Brain pericyte (primary cell): Measurements from ENCODE around the gene RTN4IP1.

Experiments used
- DNase-seq: peaks from one replicate; pipeline ENCODE4 v3.0.0-alpha.2; 2012; ENCODE audit warnings: low read depth, low spot score

Gene RTN4IP1, protein sequence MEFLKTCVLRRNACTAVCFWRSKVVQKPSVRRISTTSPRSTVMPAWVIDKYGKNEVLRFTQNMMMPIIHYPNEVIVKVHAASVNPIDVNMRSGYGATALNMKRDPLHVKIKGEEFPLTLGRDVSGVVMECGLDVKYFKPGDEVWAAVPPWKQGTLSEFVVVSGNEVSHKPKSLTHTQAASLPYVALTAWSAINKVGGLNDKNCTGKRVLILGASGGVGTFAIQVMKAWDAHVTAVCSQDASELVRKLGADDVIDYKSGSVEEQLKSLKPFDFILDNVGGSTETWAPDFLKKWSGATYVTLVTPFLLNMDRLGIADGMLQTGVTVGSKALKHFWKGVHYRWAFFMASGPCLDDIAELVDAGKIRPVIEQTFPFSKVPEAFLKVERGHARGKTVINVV

DNA sequence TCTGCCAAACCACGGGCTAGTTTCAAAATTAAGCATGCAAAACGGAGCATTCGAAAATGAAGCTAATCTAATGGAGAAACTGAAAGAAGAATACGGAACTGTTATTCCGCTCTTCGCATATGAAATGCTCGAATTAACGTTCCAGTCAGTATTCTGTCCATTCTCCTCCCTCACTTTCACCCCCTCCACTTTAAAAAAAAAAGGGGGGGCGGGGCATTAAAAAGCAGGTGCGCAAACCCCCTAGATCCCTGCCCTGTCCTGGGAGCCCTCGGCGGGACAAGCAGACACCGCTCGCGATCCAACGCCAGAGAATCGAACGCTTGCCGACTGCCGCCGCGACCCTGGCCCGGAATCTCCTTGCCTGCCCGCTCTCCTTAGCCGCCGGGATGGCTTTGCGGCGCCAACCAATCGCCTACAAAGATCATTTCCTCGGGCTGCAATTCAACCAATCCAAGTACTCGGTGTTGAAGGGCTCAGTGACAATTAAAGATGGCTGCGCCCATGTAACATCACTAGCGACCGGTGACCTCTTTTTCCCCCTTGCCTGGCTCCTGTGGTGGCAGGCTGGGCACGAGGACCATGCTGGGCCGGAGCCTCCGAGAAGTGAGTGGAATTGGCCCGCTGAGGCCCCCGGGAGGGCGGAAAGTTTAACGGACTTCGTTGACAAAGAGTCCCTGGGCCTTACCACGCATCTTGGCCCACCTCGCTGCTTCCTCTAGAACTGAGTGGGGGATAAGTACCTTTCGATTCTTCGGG is at the start of gene RTN4IP1, which contains the start of gene QRSL1:
Gene RTN4IP1, minus strand, starts transcription at position 396 of the 756 bp plus-strand sequence. CDS start 477 bp downstream, outside the sequence.
Gene QRSL1, plus strand, starts transcription at position 476 of the 756 bp plus-strand sequence. Its CDS starts 104 bp downstream, at position 580.
- peak; percentile 81 for DNase-seq

DNA sequence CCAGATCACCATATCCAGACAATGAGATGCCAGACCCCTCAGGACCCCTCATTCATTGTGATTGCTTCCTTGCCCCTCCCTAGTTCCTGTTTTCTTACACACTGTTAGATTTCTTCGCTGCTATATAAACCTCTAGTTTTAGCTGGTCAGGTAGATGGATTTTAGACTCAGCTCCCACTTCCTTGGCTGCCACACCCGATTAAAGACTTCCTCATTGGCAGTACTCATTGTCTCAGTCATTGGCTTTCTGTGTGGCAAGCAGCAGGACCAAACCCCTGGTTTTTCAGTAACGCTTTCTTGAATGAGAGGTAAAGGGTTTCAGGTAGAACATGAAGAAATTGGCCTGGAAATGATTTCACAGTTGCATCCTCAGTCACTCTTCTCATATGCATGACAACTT is 48.0 kb upstream of the RTN4IP1 start:
- no peak for DNase-seq

DNA sequence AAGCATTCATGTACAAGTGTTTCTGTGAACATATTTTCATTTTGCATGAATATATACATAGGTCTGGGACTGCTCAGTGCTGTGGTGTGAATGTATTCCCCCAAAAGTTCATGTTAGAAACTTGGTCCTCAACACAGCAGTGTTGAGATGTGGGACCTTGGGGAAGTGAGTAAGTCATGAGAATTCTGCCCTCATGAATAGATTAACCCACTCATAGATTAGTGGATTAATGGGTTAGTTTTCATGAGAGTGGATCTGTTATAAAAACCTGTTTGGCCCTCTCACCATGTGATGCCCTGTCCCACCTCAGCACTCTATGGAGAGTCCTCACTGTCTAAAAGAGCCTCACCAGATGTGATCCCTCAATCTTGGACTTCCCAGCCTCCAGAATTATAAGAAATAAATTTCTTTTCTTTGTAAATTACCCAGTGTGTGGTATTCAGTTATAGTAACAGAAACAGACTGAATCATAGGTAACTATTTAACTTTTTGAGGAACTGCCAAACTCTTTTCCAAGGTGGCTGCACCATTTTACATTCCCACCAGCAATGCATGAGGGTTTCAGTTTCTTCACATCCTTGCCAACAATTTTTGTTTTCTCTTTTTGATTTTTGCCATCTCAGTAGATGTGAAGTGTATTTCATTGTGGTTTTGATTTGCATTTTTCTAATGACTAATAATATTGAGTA is 45.4 kb upstream of the RTN4IP1 start:
- DNase-seq, result no peak

DNA sequence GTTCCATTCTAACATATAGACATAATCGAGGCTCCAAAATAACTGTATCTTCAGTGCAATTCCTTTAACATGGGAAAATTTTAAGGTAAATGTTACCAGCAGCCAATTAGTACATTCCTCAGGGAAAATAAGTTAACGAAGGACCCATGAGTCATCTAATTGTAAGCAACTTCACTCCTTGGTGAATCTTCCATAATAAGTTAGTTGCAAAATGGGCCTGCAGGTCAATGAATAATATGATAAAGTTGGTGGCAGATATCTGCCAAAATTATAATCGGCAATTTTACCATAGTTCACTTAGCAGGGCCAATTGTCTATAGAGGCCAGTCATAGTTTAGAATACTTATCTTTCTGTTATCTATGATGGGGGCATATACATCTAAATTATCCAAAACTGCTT is 42.4 kb upstream of the RTN4IP1 start:
- DNase-seq, result no peak

DNA sequence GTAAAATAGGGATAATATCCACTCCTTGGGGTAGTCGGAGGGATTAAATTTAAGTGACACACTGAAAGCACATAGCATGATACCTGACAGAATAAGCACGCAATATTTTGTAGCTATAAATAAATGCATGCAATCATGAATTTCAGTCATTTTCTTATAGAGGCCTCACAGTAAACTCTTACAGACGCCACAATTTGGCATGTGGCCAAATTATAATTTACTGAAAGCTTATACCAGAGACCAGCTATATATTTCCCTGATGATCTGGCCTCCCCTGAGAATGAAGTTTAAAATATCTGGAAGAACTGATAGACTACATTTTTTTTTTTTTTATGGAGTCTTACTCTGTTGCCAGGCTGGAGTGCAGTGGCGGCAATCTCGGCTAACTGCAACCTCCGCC is 40.9 kb upstream of the RTN4IP1 start:
- DNase-seq, result no peak

DNA sequence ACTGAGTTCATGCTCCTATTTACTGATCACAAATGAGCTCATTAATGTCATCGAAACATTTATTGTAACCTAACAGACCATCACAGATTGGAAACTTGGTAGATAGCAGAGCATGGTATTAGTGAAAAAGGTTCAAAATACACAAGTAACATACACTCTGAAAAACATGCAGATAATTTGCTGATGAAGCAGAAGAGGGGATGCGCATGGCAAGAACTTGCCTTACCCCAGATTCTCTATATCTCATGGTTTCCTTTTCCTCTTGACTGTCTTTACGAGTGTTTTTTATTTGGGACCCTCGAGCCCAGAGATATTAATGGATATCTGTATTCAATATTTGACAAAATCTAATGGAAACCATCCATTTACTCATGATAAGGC is 37.7 kb upstream of the RTN4IP1 start:
- no peak for DNase-seq

DNA sequence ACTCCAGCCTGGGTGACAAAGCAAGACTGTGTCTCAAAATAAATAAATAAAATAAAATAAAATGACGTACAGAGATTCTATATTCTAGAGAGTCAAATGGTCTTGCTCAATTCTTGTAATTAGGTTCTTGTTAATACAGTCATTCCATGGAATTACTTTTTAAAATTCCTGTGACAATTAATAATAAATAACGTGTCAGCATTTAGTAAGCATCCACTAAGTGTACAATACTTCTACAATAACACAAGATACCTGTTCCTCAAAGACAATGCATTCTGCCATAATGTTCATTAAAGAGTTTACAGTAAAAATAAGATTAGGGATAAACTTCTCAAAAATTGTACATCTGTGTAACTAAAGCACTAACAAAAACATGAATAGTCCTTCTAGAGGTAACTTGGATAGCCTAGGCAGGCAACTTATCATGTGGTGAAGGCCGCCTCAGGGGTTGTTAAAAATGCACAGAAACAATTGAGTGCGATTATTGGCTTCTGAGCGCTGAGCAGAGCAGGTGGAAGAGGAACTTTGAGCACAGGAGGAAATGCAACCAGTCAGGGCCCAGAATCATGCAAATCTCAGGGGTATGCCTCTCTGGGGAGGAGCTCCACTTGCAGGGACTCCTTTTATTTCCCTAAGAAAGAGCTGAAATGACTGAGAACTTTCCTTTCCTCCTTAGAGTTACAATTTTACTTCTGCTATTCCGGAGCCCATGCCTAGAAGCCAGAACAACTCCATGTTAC is 37.2 kb upstream of the RTN4IP1 start:
- no peak for DNase-seq

DNA sequence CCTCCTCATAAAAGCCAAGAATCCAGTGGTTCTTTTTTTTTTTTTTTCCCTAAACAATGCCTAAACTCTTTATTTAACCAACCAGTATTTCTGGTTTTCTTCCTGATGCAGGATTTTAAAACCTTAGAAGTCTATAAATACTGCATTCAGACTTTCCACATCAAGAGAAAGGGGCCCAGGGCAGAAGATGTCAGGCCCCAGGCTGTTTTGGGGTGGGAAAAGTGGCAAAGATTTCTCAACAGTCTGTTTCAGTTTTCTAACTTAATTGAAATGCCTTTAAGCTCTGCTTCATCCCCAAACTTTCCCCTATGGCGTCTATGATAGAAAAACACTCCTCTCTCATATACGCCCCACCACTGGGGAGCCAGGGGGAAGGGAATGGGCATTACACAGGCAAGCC is 33.2 kb upstream of the RTN4IP1 start:
- no peak for DNase-seq

DNA sequence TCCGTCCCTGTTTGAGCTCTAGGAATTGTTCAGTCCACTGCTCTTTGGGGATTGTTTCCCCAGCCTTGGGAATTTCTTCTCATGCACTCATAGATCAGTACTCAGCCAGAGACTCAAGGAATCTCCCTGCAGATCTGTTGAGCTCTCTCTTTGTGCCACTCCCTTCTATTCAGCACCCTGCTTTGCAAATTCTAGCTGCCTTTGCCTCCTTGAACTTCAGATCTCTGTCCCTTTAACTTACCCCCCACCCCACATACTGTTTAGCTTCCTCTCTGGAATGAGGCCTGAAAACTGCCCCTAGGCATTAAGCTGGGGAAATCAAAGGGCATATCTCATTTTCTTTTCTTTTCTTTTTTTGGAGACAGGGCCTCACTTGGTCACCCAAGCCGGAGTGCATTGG is 30.6 kb upstream of the RTN4IP1 start:
- no peak for DNase-seq

DNA sequence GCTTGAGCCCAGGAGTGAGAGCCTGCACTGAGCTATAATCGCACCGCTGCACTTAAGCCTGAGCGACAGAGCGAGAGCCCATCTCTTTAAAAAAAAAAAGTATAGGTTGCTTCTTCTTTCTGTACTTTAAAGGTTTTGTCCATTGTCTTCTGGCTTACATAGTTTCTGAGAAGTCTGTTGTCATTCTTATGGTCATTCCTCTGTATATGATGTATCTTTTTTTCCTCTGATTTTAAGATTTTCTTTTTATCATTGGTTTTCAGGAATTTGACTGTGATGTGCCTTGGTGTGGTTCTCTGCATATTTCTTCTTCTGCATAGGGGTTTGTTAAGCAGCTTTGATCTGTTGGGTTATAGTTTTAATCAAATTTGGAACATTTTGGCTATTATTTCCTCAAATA is 29.2 kb upstream of the RTN4IP1 start:
- DNase-seq, result no peak

DNA sequence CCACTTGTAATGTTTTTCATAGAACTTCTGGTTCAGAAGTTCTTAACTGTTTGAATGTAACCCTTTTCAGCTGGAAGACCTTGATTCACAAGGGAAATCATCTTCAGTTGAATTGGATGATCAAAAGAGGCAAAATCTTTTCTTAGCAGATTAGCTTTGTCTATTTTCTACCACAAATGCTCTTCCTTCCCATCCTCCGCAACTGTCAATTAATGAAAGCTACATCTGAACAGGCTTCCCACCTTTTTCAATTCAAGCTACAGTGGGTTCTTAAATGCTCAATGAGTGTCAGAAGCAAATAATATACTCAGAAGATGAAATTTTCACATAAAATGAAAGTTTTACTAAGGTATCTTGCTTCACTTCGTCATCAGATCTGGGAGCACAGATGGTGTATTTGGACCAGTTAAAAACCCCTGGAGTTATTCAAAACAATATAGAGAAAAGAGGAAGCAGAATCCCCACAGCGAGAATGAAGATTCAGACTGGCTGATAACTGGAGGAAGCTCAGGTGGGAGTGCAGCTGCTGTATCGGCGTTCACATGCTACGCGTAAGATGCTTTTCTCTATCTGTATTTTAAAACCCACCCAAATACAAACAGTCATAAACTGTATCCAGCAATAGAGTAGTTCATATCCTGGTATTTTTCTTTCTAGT is 19.5 kb upstream of the RTN4IP1 start:
- DNase-seq, result no peak

DNA sequence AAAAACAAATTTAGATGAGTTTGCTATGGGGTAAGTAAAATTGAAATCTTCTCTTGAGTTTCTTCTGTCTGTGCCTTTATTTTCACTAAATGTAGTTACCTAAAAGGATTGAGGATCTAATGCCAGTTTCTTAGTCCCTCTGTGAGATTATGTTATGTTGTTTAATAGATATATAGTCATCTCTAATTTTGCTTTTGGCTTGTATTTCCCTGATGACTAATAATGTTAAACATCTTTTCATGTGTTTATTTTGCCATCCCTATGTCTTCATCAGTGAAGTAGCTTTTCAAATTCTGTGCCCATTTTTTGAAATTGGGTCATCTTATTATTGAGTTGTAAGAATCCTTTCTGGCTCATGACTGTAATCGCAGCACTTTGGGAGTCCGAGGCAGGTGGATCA is 13.8 kb upstream of the RTN4IP1 start:
- no peak for DNase-seq

DNA sequence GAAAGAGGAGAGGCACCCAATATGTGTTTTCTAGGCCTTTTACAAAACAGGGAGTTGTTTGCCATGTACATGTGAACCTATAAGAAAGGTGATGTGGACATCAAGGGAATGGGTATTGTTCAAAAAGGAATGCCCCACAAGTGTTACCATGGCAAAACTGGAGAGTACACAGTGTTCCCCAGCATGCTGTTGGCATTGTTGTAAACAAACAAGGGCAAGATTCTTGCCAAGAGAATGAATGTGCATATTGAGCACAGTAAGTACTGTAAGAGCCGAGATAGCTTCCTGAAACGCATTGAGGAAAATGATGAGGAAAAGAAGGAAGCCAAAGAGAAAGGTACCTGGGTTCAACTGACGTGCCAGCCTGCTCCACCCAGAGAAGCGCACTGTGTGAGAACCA is 13.2 kb upstream of the RTN4IP1 start:
- DNase-seq, result no peak

DNA sequence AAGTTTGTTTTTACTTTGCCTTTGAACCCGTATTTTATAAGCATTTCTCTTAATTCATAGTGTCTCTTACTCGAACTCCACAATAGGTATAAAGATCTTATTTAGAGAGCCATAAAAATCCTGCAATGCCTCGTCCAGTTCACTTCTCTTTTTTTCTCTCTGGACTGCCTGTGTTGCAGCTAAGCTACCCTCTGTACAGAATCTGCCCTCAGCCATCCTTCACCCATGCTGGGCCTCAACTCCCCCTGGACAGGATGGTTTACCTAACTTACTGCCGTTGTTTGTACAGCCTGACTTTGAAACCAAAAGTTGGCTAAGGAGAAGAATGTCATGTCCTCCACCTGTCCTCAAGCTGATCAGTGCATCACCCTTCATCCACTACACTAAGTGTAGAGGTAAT is 10.5 kb upstream of the RTN4IP1 start:
- DNase-seq, result no peak

DNA sequence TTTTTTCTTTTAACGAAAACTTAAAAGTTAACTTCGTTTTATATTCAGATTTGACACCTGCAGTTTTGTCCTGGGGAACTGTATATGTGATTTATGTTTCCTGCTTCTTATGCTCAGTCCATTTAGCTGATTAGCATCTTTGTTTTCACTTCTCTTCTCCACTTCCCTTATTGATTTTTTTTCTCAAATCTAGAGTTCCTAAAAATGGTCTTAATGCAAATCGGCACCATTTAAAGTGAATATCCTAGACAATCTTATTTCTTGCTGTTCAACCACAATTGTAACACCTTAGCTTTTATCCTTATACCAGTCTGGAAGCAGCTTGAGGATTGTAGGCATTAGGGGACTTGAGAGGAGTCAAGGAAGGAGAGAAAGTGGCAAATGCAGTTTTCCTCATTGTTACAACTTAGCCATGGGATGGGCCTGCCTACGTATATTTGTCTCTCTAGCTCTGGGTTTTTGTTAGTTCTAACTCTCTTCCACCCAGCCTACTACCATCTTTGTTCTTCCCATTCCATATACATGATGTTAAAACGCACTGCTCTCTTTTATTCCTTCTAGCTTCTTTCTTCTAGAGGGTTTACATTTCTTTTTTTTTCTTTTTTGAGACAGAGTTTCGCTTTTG is 8.5 kb upstream of the RTN4IP1 start:
- no peak for DNase-seq

DNA sequence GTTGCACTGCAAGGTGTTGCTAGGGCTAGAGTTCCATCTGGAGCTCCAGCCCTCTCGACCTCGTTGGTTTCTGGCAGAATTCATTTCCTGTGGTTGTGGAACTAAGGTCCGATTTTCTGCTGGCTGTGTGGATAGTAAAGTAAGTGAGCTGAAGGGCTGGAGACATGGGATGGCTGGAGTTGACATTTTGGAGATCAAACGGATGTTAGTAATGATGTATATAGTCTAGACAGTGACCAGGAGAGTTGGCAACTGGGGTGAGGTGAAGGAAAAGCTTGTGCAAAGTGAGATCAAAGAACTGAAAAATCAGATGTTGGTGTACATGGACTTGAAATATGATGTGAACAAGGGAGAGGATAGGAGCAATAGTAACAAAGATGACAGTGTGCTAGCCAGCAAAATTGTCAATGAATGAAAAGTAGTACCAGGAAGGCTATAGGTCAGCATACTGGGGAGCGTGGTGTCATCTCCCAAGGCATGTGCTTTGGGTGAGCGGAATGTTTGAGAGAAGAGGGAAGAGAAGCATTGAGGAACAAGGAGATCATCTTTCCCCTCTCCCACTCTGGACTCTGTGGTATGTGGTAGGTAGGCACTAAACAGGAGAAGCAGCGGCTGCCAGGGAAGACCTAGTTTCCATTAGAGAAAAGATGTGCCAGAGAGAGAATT is 7.9 kb upstream of the RTN4IP1 start:
- no peak for DNase-seq

DNA sequence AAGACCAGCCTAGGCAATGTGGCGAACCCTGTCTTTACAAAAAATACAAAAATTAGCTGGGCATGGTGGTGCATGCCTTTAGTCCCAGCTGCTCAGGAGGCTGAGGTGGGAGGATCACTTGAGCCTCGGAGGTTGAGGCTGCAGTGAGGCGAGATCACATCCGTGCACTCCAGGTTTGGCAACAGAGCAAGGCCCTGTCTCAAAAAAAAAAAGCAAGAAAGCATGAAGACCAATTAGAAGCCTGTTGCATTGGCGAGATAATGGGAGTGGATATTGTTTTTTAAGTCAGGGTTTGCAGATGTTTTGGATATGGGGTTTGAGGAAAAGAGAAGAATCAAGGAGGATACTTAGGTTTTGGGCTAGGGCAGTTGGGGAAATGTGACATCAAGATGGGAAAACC is 5.3 kb upstream of the RTN4IP1 start:
- DNase-seq, result no peak

DNA sequence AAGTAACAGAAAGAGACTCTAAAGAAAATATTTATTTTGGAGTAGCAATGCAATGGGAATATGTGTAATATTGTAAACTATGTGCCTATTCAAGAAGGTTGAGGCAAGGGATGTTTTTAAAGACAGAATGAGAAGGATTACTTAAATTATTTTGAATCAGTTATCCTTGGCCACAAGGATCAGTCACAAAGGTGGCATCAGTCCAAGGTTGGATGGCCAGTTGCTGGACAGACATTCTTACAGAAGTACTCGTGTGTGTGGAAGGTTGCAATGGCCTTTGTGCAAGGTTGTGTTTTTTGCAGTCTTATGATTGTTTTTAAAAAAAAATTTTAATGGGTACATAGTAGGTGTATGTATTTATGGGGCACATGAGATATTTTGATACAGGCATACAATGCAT is 2.0 kb upstream of the RTN4IP1 start:
- DNase-seq, result no peak

DNA sequence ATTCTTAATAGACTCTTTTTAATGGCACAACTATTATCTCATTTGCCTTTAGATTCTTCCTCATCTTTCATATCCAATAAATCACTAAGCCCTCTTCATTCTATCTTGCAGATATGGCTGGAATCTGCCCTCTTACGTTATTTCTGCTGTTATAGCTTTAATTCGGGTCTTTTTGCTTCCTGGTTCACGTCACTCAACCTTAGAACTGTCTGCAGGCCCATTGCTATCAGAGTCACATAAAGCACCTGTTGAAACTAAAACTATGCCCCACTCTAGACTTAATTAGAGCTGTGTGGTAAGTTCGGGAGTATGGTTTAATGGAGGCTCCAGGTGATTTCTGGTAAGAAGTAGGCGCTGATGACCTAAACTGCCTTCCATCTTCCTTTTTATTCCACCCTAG is 1.1 kb upstream of the RTN4IP1 start:
- DNase-seq, result no peak

DNA sequence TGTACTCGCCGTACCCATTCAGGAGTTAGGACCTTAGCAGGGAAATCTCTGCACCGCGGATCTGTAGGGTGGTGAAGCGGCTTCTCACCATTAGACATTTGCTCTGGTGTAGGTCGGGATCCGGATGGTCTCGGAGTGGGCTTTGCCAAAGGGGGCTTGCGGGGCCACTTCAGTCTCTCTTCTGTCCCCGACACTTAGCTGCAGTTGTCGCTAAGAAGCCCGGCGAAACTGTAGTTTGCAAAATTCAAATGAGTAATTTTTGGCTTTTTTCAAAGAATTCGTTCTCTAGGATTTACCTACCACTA is 513 bp upstream of the RTN4IP1 start:
- DNase-seq, result no peak
